COLO668 (cell line): ENCODE measurements around the gene CRYAB.
A peak's percentile ranks its signal among the peaks of the same experiment; 100 is the strongest.
"Not testable (repeated sequence)": the region's sequence is repeated elsewhere in the genome, so short reads cannot be mapped to it uniquely, and the experiment has no call there.

Source experiments
- DNase-seq: peaks from one replicate; lab custom pipeline; 2025; ENCODE audit not compliant: unreplicated experiment; lab: John Stamatoyannopoulos, UW

The CRYAB gene

GRCh38 chr11:111933872-111934271, 22.3 kb upstream of the CRYAB start:
- DNase-seq: no peak

GRCh38 chr11:111933176-111933575, 21.6 kb upstream of the CRYAB start:
- not testable (repeated sequence) for DNase-seq

- DNase-seq: no peak
These were observed 21.0 kb upstream of the CRYAB start for GRCh38 chr11:111932611-111932950.

GRCh38 chr11:111930472-111930871, 18.9 kb upstream of the CRYAB start:
- DNase-seq: no peak

- peak; percentile 98 for DNase-seq
These were observed 15.2 kb upstream of the CRYAB start for GRCh38 chr11:111926505-111927391.

- DNase-seq: no peak
These were observed 14.4 kb upstream of the CRYAB start for GRCh38 chr11:111925953-111926352.

GRCh38 chr11:111923951-111924350, 12.4 kb upstream of the CRYAB start:
- no peak for DNase-seq

- DNase-seq: no peak
These were observed 11.8 kb upstream of the CRYAB start for GRCh38 chr11:111923351-111923788.

GRCh38 chr11:111922803-111923202, 11.2 kb upstream of the CRYAB start:
- no peak for DNase-seq

GRCh38 chr11:111921541-111922230, 10.1 kb upstream of the CRYAB start:
- no peak for DNase-seq

GRCh38 chr11:111920908-111921307, 9.3 kb upstream of the CRYAB start:
- DNase-seq: no peak

GRCh38 chr11:111918390-111919256, 7.1 kb upstream of the CRYAB start, which contains the start of gene C11orf52:
Gene C11orf52, plus strand, starts transcription at chr11:111918913. Its CDS starts 60 bp downstream, at chr11:111918973.
- peak; percentile 91 for DNase-seq

GRCh38 chr11:111917788-111918187, 6.2 kb upstream of the CRYAB start:
- no peak for DNase-seq

GRCh38 chr11:111917312-111917711, 5.7 kb upstream of the CRYAB start:
- no peak for DNase-seq

- no peak for DNase-seq
These were observed 5.2 kb upstream of the CRYAB start for GRCh38 chr11:111916768-111917167.

- DNase-seq: no peak
These were observed 2.4 kb upstream of the CRYAB start for GRCh38 chr11:111913997-111914396.

- DNase-seq: no peak
These were observed 1.7 kb upstream of the CRYAB start for GRCh38 chr11:111913031-111913861.

GRCh38 chr11:111912535-111912934, 965 bp upstream of the CRYAB start, which contains the start of gene HSPB2:
Gene HSPB2, plus strand, starts transcription at chr11:111912734. Its CDS starts 96 bp downstream, at chr11:111912830.
- no peak for DNase-seq

- DNase-seq: no peak
These were observed 651 bp downstream of the CRYAB start for GRCh38 chr11:111910676-111911562.
